Left renal cortex interstitium (tissue), 4 donors: Measurements from ENCODE around the gene SYCP2. TPM values are rescaled to one million over a fixed set of nuclear protein-coding genes. Genes with fewer than 3 reads are reported as not detected.

ENCODE experiments used
- polyA plus RNA-seq, 4 donors: library from polyadenylated mRNA; unstranded; fragments of 120-200 nt; gene quantifications; one replicate each; pipeline ENCODE4 v1.2.1, GENCODE V29; 2013; ENCODE audit not compliant: insufficient read length in 4 of 4

Gene SYCP2
- polyA plus RNA-seq, 4 donors, result 5.2 to 11.3 (median 7.8) TPM

Other genes with a start within 250 kb of the SYCP2 start
- gene PPP1R3D, start 6.7 kb upstream of the SYCP2 start, polyA plus RNA-seq, result 1 to 10 TPM; 5.4 to 7.0 (median 6.1) TPM
- 10 to 100 TPM; 21.3 to 23.9 (median 22.3) TPM for gene FAM217B, start 6.8 kb upstream of the SYCP2 start, polyA plus RNA-seq
- 1 to 10 TPM in 2 of 4 donors, under 1 TPM in 2; 0.27 to 1.7 (median 1.0) TPM for gene CDH26, start 24.8 kb upstream of the SYCP2 start, polyA plus RNA-seq